LoVo (cell line): ENCODE data around the gene CNIH3.

Experiments used
- DNase-seq: peaks from one replicate; pipeline ENCODE4 v3.0.0-alpha.2; 2016; ENCODE audit warnings: low spot score

The CNIH3 gene

GRCh38 chr1:224777180-224777579, 161.1 kb downstream of the CNIH3 start:
- no peak for DNase-seq

GRCh38 chr1:224779536-224779935, 163.4 kb downstream of the CNIH3 start:
- DNase-seq = no peak

GRCh38 chr1:224780736-224781135, 164.6 kb downstream of the CNIH3 start:
- DNase-seq = no peak

GRCh38 chr1:224781800-224782199, 165.7 kb downstream of the CNIH3 start:
- DNase-seq = no peak

GRCh38 chr1:224782281-224783000, 166.3 kb downstream of the CNIH3 start:
- DNase-seq = no peak

DNA sequence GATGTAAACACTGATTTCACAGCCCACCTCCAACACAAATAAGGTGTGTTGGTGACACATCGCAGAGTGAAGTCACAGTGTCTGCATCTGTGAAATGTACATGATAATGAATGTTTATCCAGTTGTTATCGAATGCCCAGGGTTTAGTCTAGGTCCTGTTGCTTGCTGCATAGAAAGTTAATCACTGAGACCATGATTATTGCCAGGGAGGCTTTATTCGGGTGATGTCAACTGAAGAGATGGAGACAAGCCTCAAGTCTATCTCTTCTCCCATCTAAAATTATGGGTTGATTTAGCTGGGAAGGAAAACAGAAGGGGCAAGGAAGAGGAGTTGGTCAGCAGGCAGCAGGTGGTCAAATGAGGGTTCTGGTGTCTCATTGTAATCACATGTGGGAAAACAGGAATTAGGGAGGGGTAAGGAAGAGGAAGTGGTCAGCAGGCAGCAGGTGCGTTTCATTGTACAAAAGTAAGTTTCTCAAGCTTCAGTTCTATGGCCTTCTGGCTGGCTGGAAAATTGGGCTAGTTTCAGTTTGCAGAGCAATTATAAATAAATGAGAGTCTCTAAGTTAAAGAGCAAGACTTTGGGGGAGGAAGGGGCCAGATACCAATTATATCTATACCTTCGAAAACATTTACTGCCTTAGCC, 167.0 kb downstream of the CNIH3 start:
- DNase-seq = no peak

DNA sequence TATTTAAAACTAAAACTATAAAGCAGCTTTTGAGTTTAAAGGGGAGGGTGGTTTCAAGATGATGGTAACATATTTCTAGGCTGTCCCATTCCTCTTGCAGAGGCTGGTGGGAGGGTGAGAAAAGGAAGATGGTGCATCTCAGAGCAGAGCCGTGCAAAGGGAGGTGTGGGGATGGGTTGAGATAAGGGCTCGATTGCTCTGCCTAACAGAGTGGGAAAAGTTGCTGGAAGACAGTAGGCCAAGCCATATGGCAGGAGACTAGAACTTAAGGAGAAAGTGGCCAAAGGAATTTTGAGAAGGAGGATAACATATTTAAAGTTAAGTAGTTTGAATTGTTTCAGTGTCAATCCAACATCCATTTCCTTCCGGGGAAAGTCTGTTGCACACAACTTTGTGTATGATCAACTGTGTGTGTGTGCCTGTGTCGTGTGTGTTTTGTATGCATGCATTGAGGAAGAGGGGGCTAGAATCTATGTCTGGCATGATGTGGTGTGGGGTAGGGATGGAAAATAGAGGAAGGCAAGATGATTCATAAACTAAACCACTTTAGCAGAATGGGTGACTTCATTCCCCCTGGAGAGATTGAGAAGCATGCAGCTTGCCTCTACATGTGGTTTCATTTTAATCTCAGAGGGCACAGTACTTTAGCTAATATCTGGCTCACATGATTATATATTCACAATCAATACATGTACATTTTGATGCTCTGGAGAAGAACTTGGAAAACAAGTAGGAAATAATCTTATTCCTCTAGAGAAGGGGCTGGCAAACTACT, 168.3 kb downstream of the CNIH3 start:
- no peak for DNase-seq

DNA sequence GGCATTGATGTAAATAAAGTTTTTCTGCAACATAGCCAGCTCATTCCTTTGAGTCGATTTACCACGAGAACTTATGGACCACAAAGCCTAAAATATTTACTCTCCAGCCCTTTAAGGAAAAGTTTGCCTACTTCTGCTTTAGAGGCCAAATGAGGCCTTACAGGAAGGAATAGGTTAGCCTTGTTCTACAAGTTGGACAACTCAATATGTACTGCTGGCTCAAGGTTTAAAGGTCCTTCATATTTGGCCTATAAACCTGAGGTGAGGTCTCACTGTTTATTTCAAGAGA, 168.9 kb downstream of the CNIH3 start:
- no peak for DNase-seq

GRCh38 chr1:224785622-224786021, 169.5 kb downstream of the CNIH3 start:
- no peak for DNase-seq

- DNase-seq = no peak
Observed at GRCh38 chr1:224786533-224787250, 170.6 kb downstream of the CNIH3 start.

DNA sequence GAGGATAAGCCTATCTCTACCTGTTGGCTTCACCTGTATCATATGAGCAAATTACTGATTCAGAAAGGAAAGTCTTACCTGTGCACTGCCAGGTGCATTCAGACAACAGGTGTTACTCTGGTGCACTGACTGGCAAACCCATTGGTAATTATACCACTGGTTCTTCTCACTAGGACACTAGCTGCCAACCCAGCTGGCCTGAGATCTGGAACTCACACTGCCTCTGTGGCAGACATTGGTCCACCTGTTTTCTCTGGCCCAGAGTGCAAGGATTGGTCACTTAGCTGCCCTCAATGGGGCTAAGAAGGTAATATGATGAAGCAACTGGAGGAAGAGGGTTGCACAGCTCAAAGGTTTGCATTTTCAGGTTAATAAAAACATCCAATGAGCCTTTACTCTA, 173.2 kb downstream of the CNIH3 start:
- DNase-seq = no peak
